GM06990 (cell line): Measurements from ENCODE around the gene HPCAL1.

ENCODE experiments used
- DNase-seq: peaks from one replicate; pipeline ENCODE4 v3.0.0-alpha.2; 2011; ENCODE audit not compliant: insufficient read length; ENCODE audit errors: extremely low read depth
- H3K27me3 ChIP-seq: replicated peaks from 2 replicates; pipeline ENCODE4 v1.6.0; 2011; ENCODE audit warnings: low read length; ENCODE audit not compliant: control insufficient read depth, insufficient read depth
- H3K36me3 ChIP-seq: 2 replicates; pipeline ENCODE4 v1.5.1; 2011; ENCODE audit warnings: low read length; ENCODE audit not compliant: control insufficient read depth, insufficient read depth
- H3K4me3 ChIP-seq: replicated peaks from 2 replicates; pipeline ENCODE4 v1.5.1; 2011; ENCODE audit warnings: low read depth, mild to moderate bottlenecking, control low read depth, low read length
- CTCF ChIP-seq: IDR thresholded peaks from 2 replicates; pipeline ENCODE4 v1.5.1; 2011; ENCODE audit warnings: low read length, control low read depth, mild to moderate bottlenecking, inconsistent platforms; ENCODE audit not compliant: insufficient read depth, poor library complexity, severe bottlenecking

HPCAL1 gene

DNA sequence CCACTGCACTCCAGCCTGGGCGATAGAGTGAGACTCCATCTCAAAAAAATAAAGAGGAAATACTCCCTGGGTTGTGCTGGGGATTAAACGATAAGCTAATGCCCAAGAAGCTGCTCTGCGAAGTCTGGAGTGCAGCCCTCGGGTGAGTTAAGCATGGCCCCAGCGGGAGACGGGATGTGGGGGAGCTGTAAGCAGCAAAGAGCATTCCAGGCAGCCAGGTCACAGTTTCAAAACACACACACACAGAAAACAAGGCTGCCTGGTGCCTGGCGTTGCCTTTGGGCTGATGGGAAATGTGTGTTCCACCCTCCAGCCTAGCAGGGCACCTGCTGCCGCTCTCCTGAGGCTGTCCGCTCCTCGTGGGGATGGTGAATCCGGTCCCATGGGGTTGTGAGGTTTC lies 121.3 kb downstream of the HPCAL1 start:
- Histone ChIP-seq H3K27me3 (no peaks in the 10 kb centered on the region), H3K4me3 (no peak overlapping the region), H3K36me3 (no peaks in the 10 kb centered on the region)
- TF ChIP-seq CTCF = no peak
- DNase-seq = no peak

- TF ChIP-seq CTCF = no peak
- DNase-seq = no peak
- no peak overlapping the region for H3K4me3 ChIP-seq
- H3K27me3 ChIP-seq = no peaks in the 10 kb centered on the region
- H3K36me3 ChIP-seq = no peaks in the 10 kb centered on the region
These were observed 122.3 kb downstream of the HPCAL1 start for GRCh38 chr2:10424916-10425505.

GRCh38 chr2:10425699-10426098 lies 123.0 kb downstream of the HPCAL1 start:
- DNase-seq = no peak
- H3K4me3 ChIP-seq = no peak overlapping the region
- H3K36me3 ChIP-seq = no peaks in the 10 kb centered on the region
- H3K27me3 ChIP-seq = no peaks in the 10 kb centered on the region
- TF ChIP-seq CTCF = no peak

- no peak for TF ChIP-seq CTCF
- Histone ChIP-seq H3K36me3 (no peaks in the 10 kb centered on the region), H3K4me3 (no peak overlapping the region), H3K27me3 (no peaks in the 10 kb centered on the region)
- DNase-seq = no peak
These were observed 124.3 kb downstream of the HPCAL1 start for GRCh38 chr2:10426726-10427617.

DNA sequence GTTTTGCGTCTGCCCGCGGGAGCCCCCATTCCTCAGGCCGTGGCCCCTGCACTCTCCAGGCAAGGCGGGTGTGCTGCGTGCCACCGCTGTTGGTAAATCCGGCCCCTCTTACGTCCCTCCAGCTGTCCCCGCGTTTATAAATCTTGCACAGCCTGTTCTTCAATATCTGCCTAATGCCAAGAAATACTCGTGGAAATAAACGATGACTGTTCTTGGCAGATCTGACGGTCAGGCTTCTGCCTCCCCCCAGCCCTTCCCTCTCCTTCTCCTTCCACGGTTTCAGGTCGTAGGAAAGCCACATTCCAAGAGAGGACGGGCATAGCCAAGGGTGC lies 124.9 kb downstream of the HPCAL1 start:
- Histone ChIP-seq H3K4me3 (no peak overlapping the region), H3K27me3 (no peaks in the 10 kb centered on the region), H3K36me3 (no peaks in the 10 kb centered on the region)
- DNase-seq = no peak
- no peak for TF ChIP-seq CTCF
